HTR-8/SVneo (cell line): ENCODE results near the gene PPP6R3.

Source experiments
- DNase-seq: peaks from one replicate; pipeline ENCODE4 v3.0.0; 2011; ENCODE audit warnings: low spot score, mixed read lengths; ENCODE audit not compliant: insufficient read length
- FAIRE-seq: peaks from 2 replicates; lab custom pipeline; 2011; peaks lifted over from hg19 to GRCh38; lab: Jason Lieb, UNC

The PPP6R3 gene

DNA sequence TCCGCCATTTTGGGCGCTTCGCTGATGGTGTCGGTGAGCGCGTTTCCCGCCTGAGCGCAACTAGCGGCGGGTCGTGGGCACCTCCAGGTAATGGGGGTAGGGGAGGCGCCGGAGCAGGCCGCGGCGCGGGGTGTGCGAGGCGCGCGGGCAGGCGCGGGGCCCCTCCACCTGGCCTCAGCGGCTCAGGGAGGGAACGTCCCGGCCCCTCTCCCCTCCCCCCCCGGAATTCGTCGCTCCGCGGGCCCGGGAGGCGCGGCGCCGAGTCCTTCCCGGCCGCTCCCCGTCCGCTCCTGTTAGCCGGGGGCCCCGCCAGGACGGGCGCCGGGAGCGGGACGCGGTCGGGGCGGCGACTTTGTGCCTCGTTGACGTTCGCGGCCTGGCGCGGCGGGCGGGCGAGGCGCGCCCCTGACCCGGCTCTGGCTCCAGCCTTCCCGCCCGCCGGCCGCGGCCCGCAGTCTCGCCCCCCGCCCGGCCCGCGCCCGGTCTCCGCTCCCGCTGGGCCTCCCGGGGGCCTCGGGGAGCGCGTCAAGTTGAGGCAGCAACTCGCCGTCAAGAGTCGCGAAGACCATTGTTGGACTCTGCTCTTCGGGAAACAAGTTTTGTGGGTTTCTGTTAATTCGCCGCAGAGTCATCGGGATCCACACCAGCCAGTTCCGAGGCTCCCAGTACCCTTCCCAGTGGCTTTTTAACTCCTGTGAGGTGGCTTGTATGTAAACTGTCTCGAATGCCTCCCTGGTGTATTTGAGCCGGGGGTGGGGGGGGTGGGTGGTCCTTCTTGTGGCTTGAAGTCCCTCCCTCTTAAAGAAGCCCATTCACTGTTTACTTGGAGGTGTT is at the start of gene PPP6R3:
Gene PPP6R3, plus strand, starts transcription at position 12 of the 834 bp plus-strand sequence. CDS start 76,913 bp downstream, outside the sequence.
- no peak for FAIRE-seq
- peak; percentile 53 for DNase-seq

DNA sequence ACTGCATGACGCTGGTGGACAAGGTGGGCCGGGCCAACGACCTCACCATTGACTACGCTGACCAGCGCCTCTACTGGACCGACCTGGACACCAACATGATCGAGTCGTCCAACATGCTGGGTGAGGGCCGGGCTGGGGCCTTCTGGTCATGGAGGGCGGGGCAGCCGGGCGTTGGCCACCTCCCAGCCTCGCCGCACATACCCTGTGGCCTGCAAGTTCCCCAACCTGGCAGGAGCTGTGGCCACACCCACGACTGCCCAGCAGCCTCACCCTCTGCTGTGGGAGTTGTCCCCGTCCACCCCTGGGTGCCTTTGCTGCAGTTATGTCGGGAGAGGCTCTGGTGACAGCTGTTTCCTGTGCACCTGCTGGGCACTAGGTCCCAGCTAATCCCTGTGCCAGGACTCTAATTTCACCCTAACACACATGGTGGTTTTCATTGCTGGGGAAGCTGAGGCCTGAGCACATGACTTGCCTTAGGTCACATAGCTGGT is 49.0 kb upstream of the PPP6R3 start:
- DNase-seq (no peak), FAIRE-seq (peak; percentile 80)

DNA sequence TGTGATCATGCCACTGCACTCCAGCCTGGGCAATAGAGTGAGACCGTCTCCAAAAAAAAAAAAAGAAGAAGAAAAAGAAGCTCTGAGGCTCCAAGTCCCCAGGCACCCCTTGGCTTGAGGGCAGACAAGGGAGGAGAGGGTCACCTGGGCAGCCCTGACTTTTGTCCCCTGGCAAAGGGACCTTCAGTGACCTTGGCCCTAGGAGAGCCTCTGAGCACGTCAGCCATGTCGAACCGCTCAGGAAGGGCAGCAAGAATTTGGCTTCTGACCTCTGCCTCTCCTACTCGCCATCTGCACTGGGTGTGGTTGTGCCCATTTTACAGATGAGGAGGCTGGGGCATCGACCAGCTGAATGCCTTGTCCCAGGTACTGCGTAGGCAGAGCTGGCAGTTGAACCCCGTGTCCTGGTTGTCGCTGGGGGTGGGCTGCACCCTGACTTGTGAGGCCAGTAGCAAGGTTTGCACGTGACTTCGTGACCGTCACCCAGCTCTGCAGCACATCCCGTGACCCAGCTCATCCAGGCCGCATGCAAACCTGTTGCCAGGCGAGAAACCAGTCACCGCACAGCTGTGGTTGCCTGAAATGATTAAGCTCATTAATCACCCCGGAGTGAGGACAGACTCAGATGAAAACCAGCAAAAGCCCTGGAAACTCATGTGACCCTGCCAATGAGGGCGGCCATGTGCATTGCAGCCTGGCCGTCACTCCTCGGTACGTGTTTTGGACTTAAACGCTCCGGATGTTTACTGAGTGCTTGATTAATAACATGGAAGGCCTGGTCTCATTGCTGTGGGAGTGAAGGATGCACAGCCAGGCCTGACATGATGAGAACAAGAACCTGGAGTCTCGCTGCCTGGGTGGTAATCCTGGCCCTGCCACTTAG is 47.7 kb upstream of the PPP6R3 start:
- no peak for FAIRE-seq
- DNase-seq, result no peak

GRCh38 chr11:68413591-68413999 is 47.0 kb upstream of the PPP6R3 start:
- FAIRE-seq, result peak; percentile 54
- no peak for DNase-seq

- peak; percentile 13 for FAIRE-seq
- DNase-seq, result no peak
These were observed 45.9 kb upstream of the PPP6R3 start for GRCh38 chr11:68414496-68415221.

- no peak for FAIRE-seq
- no peak for DNase-seq
These were observed 44.4 kb upstream of the PPP6R3 start for GRCh38 chr11:68416070-68416578.

GRCh38 chr11:68418648-68419047 is 41.9 kb upstream of the PPP6R3 start:
- no peak for DNase-seq
- FAIRE-seq, result no peak

DNA sequence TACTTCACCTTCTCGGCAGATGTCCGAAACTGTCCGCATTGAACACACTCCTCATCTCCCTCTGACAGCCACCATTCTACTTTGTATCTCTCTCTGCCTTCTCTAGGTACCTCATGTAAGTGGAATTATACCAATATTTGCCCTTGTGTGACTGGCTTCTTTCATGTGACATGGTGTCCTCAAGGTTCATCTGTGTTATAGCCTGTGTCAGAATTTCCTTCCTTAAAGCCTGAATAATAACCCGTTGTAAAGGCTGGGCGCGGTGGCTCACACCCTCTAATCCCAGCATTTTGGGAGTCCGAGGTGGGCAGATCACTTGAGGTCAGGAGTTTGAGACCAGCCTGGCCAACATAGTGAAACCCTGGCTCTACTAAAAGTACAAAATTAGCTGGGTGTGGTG is 40.4 kb upstream of the PPP6R3 start:
- peak; percentile 87 for FAIRE-seq
- DNase-seq, result no peak

GRCh38 chr11:68423481-68423880 is 37.1 kb upstream of the PPP6R3 start:
- FAIRE-seq, result no peak
- no peak for DNase-seq

GRCh38 chr11:68424101-68424632 is 36.4 kb upstream of the PPP6R3 start:
- FAIRE-seq, result no peak
- no peak for DNase-seq

DNA sequence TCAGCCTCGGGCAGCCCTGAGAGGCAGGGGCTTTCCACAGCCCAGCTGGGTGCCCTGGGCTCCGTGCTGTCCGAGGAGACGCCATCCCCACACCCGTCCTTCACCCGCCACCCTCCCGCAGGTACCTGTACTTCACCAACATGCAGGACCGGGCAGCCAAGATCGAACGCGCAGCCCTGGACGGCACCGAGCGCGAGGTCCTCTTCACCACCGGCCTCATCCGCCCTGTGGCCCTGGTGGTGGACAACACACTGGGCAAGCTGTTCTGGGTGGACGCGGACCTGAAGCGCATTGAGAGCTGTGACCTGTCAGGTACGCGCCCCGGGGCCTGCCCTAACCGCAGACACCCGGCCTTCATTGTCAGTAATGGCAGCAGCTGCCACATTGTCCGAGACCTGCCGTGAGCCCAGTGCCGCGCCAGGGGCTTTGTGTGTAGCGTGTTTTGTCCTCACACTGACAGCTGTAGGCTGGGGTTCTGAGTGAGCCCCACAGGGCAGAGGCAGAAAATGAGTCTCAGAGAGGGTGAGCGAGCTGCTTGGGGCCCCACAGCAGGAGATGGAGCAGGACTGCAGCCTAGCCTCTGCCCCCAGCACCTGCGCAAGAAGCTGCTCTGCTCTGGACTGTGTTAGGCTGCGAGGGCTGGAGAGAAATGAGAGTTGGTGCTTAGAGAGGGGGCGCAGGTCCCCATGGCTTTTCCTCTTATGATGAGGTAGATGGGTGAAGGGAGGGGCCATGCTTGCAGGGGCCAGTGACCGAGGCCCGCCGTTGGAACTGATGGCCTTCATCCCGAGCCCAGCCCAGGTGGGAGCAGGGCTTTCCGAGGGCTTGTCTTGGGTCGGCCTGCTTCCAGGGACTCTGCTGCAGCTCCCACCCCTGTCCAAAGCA is 35.3 kb upstream of the PPP6R3 start:
- no peak for DNase-seq
- FAIRE-seq, result no peak

GRCh38 chr11:68425866-68426380 is 34.6 kb upstream of the PPP6R3 start:
- FAIRE-seq (peak; percentile 28), DNase-seq (no peak)

DNA sequence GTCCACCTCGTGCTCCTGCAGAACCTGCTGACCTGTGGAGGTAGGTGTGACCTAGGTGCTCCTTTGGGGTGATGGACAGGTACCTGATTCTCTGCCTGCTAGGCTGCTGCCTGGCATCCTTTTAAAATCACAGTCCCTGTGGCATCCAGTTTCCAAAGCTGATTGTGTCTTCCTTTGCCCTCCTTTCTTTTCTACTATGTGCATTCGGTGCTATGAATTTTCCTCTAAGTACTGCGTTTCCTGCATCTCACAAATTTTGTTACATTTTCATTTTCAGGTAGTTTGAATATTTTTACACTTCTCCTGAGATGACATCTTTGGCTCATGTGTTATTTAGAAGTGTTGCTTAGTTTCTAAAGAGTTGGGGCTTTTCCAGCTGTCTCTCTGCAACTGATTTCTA is 30.9 kb upstream of the PPP6R3 start:
- DNase-seq, result no peak
- peak; percentile 23 for FAIRE-seq

GRCh38 chr11:68430384-68430783 is 30.2 kb upstream of the PPP6R3 start:
- FAIRE-seq (peak; percentile 42), DNase-seq (no peak)

GRCh38 chr11:68430801-68431200 is 29.8 kb upstream of the PPP6R3 start:
- DNase-seq, result no peak
- FAIRE-seq, result peak; percentile 9

DNA sequence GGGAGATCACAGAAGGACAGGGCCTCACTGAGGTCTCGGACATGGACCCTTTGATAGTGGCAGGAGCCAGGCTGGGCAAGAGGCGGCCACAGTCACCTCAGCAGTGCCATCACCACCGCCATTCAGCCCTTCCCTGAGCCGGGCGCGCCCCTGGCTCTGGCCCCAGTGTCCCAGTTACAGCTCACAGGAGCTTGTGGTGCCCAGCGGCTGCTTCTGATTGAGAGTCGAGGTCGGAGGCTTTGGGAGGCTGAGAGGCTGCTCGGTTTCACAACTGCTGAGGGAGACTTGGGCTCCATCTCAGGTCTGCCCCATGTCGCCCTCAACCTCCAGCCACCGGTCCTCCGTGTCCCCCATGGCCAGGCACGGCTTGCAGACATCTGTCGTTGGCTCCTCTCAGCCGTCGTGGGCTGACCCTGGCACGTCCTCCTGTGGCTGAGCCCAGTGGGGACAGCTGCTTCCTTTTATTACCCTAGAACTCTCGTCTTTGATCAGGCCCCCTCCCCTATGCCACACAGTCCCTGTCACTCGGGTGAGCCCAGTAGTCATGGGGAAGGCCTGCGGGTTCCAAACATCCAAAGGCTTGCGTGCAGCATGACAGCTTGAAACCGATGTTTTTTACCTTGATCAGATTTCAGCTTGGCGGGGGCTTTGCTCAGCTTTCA is 28.4 kb upstream of the PPP6R3 start:
- FAIRE-seq (no peak), DNase-seq (no peak)

GRCh38 chr11:68432874-68433273 is 27.7 kb upstream of the PPP6R3 start:
- FAIRE-seq, result no peak

DNA sequence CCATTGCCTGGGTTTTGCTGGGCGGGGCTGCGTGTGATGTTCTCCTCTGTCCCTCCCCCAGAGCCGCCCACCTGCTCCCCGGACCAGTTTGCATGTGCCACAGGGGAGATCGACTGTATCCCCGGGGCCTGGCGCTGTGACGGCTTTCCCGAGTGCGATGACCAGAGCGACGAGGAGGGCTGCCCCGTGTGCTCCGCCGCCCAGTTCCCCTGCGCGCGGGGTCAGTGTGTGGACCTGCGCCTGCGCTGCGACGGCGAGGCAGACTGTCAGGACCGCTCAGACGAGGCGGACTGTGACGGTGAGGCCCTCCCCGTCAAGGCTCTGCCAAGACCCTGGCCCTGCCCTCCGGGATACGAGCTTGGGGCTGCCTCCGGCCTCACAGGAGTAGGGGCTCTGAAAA is 27.0 kb upstream of the PPP6R3 start:
- no peak for DNase-seq
- FAIRE-seq, result peak; percentile 13

More at GRCh38 chr11:68432874-68433273, 27.7 kb upstream of the PPP6R3 start:
- DNase-seq, result no peak
